NCI-H2171 treated with DMSO at 0.1 percent for 48 hours (cell line): ENCODE measurements around the gene MYH7B.

Experiments
- DNase-seq: peaks from one replicate; lab custom pipeline; 2025; lab: John Stamatoyannopoulos, UW

MYH7B gene

DNA sequence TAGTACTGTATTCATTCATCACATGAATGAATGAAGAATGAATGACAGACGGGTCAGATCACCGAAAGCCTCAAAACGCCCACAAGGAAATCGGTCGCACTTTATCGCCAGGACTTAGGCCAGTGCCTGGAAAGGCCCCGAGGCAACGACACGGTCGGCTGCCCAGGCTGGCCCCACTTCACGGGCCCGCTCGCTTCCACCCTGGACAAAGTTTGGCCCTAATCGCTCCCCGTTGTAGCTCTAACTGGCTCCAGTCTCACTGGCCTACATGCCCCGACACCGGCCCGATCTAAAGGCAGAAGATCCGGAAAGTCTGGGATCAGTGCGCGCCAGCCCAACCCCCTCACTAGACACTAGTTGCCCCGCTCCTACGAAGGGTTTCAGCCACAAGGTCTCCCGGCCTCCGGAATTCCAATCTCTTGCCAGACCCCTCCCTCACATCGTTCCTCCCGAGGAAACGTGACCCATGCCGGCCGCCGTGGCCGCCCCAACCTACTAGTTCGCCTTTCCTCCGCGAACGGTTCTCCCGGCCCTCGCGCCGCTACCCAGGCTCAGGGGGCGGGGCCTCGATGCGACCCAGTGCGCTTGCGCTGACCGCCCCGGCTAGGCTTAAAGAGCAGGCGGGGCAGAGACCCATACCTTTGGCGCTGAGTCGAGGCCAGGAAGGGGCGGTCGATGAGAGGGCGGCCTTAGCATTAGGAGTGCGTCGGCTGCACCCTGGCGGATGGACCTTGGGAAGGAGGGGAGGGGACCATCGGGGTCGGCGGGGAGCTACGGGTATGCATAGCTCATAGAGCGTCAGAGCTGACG lies at the start of gene MYH7B, which contains the start of gene GSS:
MYH7B (plus strand) TSS at position 638 of the 810 bp plus-strand sequence. CDS start 22,138 bp downstream, outside the sequence.
GSS (minus strand) TSS at position 576 of the 810 bp plus-strand sequence. CDS start 3,954 bp downstream, outside the sequence.
- peak; percentile 97 for DNase-seq

DNA sequence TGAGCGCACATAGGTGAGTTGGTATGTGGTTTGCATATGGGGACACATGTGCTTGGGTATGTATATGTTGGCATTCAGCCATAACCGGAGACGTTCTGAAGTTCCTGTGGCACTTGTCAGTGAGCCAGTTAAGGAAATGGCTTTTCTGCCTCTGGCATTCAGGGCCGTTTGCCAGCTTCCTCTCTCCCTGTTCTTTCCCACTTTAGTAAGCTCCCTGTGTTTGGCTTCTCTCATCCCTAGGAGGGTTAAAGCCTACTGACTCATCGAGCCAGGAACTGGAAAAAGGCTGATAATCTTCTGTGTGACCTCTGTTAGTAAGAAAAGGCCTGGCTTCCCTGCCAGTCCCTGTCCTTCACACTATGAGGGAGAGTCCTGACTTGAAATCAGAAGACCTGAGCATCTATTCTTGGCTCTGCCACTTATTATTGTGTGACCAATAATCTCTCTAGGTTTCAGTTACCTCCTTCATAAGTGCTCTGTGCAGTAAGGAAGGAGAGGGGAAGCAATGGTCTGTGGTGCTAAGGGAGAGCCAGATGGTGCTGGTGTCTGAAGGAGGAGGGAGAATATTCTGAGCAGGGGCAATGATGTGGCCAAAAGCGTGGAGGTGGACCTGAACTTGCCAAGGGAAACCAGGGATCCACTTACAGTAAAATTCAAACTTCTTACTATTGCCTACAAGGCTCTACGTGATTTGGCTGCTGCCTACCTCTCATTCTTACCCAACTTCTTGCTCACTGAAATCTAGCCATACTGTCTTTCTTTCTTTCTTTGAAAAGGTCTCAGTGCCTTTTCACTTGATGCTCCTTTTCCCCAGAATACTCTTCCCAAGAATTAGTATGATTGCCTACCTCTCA lies 47.8 kb upstream of the MYH7B start:
- peak; percentile 71 for DNase-seq

DNA sequence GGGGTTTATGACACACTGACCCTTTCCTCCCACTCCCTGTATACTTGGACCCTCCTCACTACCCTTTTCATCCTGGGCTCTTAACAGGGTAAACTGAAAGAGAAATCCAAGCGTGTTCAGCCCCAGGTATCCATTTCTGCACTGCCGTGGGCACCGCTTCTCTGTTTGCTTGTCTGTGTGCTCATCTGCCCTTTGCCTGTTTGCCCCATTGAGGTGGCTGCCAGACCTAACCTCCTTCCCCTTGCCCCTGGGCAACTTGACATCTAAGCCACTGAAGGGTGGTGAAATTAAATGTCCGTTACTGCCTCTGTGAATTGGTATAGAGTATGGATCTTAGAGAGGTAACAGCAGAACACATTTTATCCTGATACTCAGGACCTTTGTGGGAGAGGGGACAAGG lies 40.5 kb upstream of the MYH7B start:
- DNase-seq: no peak

DNA sequence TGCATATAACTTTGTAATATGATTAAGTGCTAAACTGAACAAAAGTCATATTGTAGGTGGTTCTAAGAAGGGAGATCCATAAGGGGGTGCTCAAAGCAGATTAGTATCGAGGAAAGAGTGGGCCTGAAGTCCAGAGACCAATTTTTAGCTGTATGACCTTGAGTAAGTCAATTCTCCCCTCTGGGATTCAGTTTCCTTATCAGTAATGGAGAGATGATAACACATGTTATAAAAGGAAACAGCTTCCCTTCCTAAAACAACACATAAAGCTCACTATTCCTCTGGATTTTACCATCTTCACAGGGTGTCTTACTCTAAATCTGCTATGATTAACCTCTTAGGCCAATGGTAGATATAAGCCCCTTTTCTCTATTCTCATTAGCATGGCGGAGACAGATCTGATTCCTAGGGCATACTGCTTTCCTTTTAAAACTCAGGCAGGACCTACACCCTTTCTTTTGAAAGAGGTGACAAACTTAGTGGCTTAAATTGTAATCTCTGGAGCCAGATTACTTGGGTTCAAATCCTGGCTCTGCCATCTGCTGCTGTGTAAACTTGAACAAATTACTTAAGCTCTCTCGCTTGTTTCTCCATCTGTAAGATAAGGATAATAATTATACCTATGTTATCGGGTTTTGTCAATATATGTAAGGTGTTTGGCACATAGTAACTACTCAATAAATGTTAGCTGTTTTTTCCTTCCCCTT lies 39.8 kb upstream of the MYH7B start:
- DNase-seq: no peak

DNA sequence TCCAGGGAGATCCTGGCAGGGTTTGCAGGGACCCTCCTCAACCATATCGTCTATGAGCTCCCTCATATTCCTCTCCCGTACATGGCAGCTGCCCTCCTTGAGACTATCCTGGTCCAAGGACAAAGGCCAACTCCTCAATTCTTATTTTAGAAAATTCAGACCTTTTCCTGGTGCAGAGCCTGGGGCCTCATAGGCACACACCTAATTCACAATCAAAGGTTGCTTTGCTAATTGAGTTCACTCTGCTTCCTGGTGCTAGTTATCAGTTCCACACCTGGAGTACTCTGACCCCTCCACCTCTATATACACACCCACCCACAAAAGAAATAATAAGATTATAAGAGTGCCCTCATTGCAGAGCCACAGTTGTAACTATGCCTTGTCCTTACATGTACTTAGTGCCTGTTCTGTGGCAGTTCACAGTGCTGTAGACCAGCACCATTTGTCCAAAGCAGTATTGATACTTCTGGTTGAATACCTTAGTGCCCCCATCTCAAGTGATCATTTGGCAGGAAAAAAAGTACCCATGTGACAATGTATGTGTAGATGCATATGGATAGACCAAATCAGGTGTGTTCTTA lies 38.8 kb upstream of the MYH7B start:
- DNase-seq: no peak

DNA sequence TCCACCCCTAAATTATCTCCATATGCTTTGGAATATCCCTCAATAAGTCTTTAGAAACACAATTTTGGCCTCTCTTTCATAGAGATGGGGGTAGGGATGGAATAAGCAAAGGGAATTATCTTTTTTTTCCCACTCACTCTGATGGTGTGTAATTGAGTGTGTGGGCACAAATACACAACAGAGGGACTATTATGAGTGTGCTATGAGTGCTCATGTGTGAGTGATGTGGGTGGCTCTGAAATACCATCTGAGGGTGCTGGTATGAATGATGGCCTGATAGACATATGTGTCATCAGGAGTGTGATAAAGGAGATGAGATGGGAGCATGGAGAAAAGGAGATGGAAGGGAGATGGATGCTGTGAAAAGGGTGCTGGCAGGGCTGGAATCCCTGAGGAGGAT lies 35.6 kb upstream of the MYH7B start:
- no peak for DNase-seq

DNA sequence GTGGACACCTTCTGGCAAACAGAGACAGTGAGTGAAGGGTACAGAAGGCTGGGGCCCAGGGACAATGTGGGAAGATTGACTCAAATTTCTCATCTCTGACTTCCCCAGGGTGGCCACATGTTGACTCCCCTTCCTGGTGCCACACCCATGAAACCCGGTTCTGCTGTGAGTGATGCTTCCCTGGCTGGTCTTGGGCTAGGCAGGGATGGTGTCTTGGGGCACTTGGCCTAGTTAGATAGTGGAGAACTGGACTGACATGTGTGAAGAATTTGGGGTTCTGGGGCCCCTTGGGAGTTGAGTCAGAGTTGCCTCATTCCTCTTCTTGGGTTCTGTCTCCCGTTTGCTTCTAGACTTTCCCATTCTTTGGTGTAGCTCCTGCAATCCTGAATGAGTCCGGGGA lies 34.2 kb upstream of the MYH7B start:
- no peak for DNase-seq

DNA sequence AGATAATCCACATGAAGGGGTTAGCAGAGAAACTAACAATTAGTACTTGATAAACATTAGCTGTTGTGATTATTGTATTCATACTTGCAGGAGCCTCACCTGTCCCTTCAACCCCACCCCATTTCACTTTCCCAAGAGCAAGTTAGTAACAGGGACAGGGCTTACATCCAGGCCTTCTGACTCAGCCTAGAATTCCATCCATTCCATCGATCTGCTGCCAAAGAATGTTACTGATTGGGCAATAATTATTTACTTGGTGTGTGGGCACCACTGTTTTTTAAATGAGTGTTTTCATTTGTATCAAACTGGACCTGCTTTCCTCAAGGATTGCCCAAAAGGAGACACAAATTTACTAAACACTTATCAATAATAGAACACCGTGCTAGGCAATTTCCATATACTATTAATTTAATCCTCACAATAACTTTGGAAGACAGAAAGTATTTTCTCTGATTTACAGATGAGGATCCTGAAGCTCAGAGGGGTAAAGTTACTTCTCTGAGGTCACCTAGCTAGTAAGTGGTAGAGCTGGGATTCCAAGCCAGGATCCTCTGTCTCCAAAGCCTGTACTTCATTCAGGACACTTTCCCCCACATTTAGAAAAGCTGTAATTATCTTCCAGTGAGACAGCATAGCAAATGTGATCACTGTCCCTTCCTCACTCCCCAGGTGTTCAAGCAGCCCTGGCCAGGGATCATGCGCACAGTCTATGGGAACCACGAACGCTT lies 32.9 kb upstream of the MYH7B start:
- DNase-seq: no peak

DNA sequence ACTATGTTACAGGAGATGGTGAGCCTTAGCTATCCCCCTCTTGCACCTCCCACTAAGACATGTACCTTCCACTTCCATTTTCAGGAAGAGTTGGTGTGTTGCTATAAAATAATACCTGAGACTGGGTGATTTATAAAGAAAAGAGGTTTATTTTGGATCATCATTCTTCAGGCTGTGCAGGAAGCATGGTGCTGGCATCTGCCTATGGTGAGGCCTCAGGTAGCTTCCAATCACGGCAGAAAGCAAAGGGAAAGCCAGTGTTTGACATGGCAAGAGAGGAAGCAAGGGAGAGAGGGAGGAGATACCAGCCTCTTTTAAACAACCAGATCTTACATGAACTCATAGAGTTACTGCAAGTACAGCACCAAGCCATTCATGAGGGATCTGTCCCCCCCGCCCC lies 32.3 kb upstream of the MYH7B start:
- DNase-seq: no peak

DNA sequence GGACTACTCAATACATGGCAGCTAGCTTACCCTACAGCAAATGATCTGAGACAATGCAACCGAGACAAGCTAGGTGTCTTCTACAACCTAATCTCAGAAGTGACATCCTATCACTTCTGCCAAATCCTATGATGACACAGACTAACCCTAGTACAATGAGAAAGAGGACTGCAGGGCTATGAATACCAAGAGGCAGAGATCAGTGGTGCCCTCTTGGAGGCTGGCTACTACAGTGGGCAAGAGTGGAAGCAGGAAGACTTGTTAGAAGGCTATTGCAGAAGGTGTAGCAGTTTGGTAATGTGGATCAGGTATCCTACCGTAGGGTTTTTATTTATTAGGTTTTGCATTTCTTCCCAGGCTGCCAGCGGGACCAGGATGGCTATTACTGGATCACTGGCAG lies 30.3 kb upstream of the MYH7B start:
- DNase-seq: no peak

DNA sequence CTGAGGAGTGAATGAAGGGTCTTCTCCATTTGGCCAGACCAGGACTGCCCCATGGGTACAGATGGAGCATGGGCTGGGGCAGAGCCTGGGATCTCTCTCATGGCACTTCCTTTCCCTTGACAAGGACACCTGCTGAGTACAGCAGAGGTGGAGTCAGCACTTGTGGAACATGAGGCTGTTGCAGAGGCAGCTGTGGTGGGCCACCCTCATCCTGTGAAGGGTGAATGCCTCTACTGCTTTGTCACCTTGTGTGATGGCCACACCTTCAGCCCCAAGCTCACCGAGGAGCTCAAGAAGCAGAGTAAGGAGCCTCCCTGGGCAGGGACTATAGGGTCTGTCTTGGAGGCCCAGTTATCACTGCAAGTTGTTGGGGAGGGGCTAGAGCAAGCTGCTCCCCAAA lies 29.7 kb upstream of the MYH7B start:
- no peak for DNase-seq

DNA sequence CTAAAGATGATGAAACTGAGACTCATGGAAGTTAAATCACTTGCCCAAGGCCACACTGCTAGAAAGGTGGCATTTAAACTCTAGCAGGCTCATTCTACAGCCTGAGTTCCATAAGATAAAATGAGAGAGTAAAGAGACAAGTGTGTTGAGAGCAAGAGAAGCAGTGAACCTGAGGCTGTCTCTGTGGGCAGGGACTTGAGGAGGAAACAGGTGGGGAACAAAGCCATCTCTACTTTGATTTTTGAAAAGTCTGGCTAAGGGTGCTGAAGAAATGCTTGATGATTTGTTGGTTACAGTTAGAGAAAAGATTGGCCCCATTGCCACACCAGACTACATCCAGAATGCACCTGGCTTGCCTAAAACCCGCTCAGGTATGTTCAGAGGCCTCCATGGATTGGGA lies 29.1 kb upstream of the MYH7B start:
- DNase-seq: no peak

DNA sequence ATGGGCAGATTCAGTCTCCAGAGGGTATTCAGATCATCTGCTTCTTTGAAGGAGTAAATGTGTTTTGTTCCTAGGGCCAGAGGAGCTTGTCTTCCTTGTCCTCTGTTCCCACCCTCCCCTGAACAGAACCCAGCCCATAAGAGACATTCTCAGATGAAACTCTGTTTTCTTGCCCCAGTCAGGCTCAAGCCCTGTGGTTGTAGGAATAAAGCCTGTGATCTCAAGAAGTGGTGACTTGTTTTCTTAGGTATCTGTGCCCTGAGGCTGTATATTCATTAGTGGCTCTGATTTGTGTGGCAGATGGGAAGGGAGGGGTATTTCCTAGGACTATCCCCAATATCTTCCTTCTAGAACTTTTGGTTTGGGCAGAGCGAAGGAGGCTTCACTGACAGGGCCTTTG lies 27.9 kb upstream of the MYH7B start:
- no peak for DNase-seq

DNA sequence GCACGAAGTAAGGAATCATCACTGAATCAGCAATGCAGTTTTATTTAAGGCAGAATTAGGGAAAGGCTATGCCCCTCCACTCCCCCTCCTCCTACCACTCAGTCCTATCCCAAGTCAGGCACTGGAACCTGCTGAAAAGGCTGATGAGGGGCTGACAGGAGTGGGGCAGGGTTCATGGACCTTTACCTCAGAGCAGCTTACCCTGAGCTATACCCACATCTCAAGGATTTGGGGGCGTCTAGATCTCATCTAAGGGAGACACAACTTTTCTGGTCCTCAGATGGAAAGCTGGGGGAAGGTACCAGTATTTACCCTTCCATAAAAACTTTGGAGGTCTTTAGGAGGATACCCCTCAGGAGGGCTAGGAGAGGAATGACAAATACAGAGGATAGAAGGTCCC lies 27.3 kb upstream of the MYH7B start:
- DNase-seq: no peak

DNA sequence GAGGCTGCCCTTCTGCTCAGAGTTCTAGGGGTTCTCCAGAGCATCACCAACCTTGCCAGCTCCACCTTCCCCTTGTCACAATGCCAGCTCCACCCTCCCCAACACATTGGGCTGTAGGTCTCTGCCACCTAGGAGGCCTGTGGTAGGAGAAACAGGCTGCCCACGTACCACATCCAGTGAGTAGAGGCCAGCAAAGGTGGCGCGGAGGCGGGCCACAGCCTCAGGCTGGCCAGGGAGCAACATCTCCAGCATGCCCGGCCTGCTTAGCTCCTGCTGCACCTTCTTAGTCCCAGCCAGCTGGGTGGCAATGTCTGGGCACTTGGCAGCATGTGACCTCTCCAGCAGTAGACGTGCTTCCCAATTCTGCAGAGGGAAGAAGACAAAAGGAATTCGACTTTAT lies 23.9 kb upstream of the MYH7B start:
- no peak for DNase-seq

DNA sequence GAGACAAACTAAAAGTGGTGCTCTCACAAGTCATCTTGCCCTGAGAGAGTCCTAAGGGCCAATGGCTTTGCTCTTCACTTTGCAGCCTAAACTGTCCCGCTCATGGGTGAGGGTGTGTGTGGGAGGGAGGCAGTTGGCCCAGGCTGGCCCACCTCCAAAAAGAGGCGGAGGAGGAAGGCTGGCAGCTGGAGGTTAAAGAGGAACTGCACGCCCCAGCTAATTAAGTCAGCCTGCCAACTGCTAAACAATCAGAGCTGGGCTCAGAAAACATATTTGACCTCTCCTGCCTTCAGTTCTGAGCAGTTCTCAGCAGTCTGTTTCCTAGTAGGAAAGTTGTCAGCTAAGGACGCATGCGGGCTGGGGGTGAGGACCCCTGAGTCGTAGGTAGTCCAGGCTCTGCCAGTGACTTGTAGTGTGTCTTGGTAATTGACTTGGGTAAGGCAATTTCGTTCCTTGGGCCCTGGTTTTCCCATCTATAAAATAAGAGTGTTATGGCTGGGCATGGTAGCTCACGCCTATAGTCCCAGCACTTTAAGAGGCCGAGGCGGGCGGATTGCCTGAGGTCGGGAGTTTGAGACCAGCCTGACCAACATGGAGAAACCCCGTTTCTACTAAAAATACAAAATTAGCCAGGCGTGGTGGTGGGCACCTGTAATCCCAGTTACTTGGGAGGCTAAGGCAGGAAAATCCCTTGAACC lies 17.1 kb upstream of the MYH7B start:
- peak; percentile 94 for DNase-seq

DNA sequence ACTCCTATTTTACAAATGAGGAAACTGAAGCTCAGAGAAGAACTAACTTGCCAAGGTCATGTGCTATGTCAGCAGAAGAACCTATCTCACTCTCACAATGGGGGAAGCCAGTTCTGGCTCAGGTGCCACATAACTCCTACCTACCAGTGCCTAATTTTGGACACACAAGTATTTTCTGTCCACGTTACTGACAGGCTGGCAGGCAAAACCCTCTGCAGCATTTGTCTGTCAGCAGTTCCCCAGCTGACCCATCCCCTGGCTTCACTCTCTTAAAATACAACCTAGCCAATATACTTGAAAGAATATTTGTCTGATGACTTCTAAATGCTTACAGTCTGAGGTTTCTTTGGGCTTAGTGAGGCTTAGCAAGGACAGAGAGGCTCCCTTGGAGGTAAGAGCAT lies 15.6 kb upstream of the MYH7B start:
- no peak for DNase-seq

DNA sequence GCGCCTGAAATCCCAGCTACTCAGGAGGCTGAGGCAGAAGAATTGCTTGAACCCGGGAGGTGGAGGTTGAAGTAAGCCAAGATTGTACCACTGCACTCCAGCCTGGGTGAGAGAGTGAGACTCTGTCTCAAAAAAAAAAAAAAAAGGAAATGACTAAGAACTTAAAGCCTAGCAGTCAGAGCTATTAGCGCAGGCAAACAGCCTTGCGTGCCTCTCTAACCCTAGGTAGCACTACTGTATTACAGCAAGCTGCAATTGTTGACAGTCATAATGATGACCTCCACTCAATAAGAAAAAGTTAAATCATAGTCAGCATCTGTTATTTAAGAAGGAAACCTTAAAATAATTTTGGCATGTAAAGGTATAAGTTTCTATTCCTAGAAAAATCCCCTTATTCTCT lies 14.4 kb upstream of the MYH7B start:
- no peak for DNase-seq

DNA sequence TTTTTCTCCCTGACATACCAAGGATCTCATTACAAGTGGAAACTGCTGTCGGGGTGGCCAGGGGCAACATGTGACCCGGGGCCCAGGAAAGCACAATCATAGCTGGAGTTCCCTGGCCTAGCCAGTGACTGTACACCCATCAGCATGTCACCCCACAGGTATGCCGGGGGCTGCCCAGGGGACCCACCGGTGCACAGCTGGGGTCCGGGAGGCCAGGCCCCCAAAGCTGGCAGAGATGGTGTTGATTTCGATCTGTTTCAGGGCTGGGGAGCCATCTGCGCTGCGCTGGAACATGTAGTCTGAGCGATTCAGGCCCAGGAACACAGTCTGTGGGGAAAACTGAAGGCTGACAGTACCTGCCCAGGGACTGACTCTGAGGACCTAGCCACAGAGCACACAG lies 13.4 kb upstream of the MYH7B start:
- no peak for DNase-seq

DNA sequence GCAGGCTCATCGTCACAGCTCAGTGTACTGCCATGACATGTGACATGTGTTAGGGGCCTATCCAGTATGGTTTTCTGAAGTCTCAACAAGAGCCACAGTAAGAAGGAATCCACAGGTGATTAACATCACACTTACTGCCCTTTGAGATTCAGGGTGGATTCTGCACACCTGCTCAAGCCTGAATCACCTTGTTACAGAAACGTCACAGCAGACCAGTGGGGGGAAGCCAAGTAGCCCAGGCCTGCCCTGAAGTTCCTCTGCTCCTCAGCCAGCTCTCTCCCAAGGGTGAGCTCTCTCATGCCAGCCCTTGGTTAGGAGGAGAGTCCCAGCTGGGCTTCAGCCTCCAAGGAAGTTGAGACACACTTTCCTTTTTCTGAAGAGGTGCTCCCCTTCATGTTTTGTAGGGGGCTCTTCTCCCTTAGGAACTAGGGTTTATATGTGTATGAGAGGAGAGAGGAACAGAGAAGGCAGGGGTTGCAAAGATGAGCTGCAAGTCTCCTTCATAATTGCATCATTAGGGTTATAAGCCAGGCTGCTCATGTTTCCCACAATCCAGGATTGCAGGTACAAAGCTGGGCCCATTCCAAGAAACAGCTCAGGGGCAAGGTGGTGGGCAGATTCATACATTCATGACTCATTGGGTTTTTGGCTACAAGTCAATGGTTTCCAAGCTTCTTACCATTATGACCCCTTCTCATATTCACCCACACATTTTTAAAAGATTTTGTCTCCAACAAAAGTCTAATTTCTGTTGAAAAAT lies 11.7 kb upstream of the MYH7B start:
- DNase-seq: peak; percentile 84
